Esophagus squamous epithelium (tissue), 5 donors: ENCODE measurements around the gene TM9SF2. TPM values are rescaled to one million over a fixed set of nuclear protein-coding genes. Genes with fewer than 3 reads are reported as not detected.
"Not testable (repeated sequence)": the region's sequence is repeated elsewhere in the genome, so short reads cannot be mapped to it uniquely, and the experiment has no call there.

Source experiments
- DNase-seq: peaks from one replicate; lab custom pipeline; 2025; lab: John Stamatoyannopoulos, UW
- H3K27ac ChIP-seq, 4 donors: fragments of 200-600 bp; sonication (generic); one replicate each; pipeline ENCODE4 v1.5.1; 2016 to 2019; ENCODE audit warnings: mild to moderate bottlenecking in 1 of 4
- H3K27me3 ChIP-seq, 4 donors: fragments of 200-600 bp; sonication (generic); 1 replicate in 3 of 4; 2 replicates in 1 of 4; pipeline versions ENCODE4 v1.5.1 to v1.6.0; 2017 to 2021; ENCODE audit warnings: antibody characterized with exemption in 1 of 4
- H3K36me3 ChIP-seq, 3 donors: fragments of 200-600 bp; sonication (generic); one replicate each; pipeline ENCODE4 v1.5.1; 2016 to 2019
- H3K4me1 ChIP-seq, 3 donors: fragments of 200-600 bp; sonication (generic); one replicate each; pipeline ENCODE4 v1.5.1; 2017 to 2019
- H3K4me3 ChIP-seq, 4 donors: fragments of 200-600 bp; sonication (generic); 1 replicate in 3 of 4; 2 replicates in 1 of 4; pipeline ENCODE4 v1.5.1; 2016 to 2019; ENCODE audit warnings: mild to moderate bottlenecking in 2 of 4, moderate library complexity in 1 of 4
- H3K9me3 ChIP-seq, 3 donors: fragments of 200-600 bp; sonication (generic); one replicate each; pipeline ENCODE4 v1.5.1; 2016 to 2019
- POLR2A ChIP-seq, 4 donors: fragments of 450-650 bp; IDR thresholded peaks; one replicate each; pipeline ENCODE4 v1.6.1; 2017; ENCODE audit warnings: antibody characterized with exemption in 4 of 4, mild to moderate bottlenecking in 4 of 4, moderate library complexity in 3 of 4
- WGBS, 2 donors: methylation state at CpG; one replicate each; pipeline ENCODE4 v1.1.5; 2018; 5-methylcytosine and 5-hydroxymethylcytosine counted together
- intact Hi-C: fragments of 100-400 bp; cut with DNase I; formaldehyde crosslinking; loops from one replicate; pipeline ENCODE4 v1.15.0; 2022
- total RNA-seq, 4 donors: library from RNA; depleted of rRNA; stranded (reverse); fragments of >200 nt; gene quantifications; one replicate each; pipeline ENCODE4 v1.1.0, GENCODE V29; 2016
- TF ChIP-seq, protein P1 (sequence below), 6 experiments: fragments of 450-650 bp in 4 of 6; fragments of 200-600 bp in 2 of 6; sonication (generic) in 2 of 6; IDR thresholded peaks; one replicate each; pipeline ENCODE4 v1.5.1; 2016 to 2019; ENCODE audit warnings: antibody characterized with exemption in 6 of 6, mild to moderate bottlenecking in 4 of 6, moderate library complexity in 4 of 6
- donor health status: DM: yes; HTN: yes; CAD: no.

The TM9SF2 gene
- total RNA-seq, 4 donors from 2014 or later = 60.5 to 118 (median 79.0) TPM

DNA sequence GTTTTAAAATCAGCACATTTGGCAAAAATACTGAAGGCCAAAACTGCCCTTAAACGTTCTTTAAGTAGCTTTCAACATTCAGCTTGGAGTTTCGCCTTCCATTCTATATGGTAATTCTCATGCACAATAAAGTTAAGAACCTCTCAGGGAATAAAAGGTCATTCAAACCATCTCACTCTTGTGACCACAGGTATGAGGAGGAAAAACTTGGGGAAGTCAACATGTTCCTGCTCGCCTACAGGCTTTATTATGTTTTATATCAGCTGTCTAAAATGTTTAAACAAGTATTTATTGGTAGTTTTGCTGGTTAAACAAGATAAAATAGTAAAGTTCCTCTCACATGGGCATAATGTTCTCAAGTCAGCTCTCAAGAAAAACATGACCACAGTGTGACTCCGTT lies 19.9 kb upstream of the TM9SF2 start:
- H3K27me3 ChIP-seq = no peaks in the 10 kb centered on the region
- peak overlapping the region in 2 of 4 donors; percentile 38 to 48 for H3K27ac ChIP-seq
- no peak for DNase-seq
- intact Hi-C loops = no loop called here
- WGBS, 2 donors = 41 to 60% methylated on average over 4 of the region's 4 CpGs
- no peak for TF ChIP-seq POLR2A (IDR thresholded peaks at IDR 0.05)
- no peaks in the 10 kb centered on the region for H3K36me3 ChIP-seq
- no peaks in the 10 kb centered on the region for H3K9me3 ChIP-seq
- peaks cover 0 to 26% (median 0%) of the 10 kb centered on the region in 3 donors for H3K4me1 ChIP-seq
- H3K4me3 ChIP-seq = no peak overlapping the region

- whole genome bisulfite sequencing, 2 donors = 58 to 61% methylated on average over 4 of the region's 4 CpGs
- TF ChIP-seq, protein P1, sequence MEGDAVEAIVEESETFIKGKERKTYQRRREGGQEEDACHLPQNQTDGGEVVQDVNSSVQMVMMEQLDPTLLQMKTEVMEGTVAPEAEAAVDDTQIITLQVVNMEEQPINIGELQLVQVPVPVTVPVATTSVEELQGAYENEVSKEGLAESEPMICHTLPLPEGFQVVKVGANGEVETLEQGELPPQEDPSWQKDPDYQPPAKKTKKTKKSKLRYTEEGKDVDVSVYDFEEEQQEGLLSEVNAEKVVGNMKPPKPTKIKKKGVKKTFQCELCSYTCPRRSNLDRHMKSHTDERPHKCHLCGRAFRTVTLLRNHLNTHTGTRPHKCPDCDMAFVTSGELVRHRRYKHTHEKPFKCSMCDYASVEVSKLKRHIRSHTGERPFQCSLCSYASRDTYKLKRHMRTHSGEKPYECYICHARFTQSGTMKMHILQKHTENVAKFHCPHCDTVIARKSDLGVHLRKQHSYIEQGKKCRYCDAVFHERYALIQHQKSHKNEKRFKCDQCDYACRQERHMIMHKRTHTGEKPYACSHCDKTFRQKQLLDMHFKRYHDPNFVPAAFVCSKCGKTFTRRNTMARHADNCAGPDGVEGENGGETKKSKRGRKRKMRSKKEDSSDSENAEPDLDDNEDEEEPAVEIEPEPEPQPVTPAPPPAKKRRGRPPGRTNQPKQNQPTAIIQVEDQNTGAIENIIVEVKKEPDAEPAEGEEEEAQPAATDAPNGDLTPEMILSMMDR (IDR thresholded peaks at IDR 0.05) = no peak
- TF ChIP-seq POLR2A (IDR thresholded peaks at IDR 0.05) = no peak
Measured at GRCh38 chr13:99484473-99484872, 16.8 kb upstream of the TM9SF2 start.

GRCh38 chr13:99486996-99487395 lies 14.3 kb upstream of the TM9SF2 start:
- WGBS, 2 donors = 91 to 100% methylated on average over 2 to 3 of the region's 3 CpGs
- H3K9me3 ChIP-seq = no peaks in the 10 kb centered on the region
- no peak for DNase-seq
- TF ChIP-seq, protein P1 (IDR thresholded peaks at IDR 0.05) = no peak
- TF ChIP-seq POLR2A (IDR thresholded peaks at IDR 0.05) = no peak
- H3K27me3 ChIP-seq = no peaks in the 10 kb centered on the region
- H3K36me3 ChIP-seq = no peaks in the 10 kb centered on the region
- intact Hi-C loops = no loop called here
- H3K4me1 ChIP-seq = peaks cover 0 to 3% (median 0%) of the 10 kb centered on the region in 3 donors
- no peak overlapping the region for H3K27ac ChIP-seq
- no peak overlapping the region for H3K4me3 ChIP-seq

More at GRCh38 chr13:99484473-99484872, 16.8 kb upstream of the TM9SF2 start:
- Histone ChIP-seq H3K4me3 (no peak overlapping the region), H3K27ac (no peak overlapping the region), H3K27me3 (no peaks in the 10 kb centered on the region), H3K4me1 (peaks cover 0 to 16% (median 0%) of the 10 kb centered on the region in 3 donors), H3K36me3 (no peaks in the 10 kb centered on the region), H3K9me3 (no peaks in the 10 kb centered on the region)
- intact Hi-C loops = no loop called here
- no peak for DNase-seq

GRCh38 chr13:99489028-99489427 lies 12.2 kb upstream of the TM9SF2 start:
- H3K9me3 ChIP-seq = no peaks in the 10 kb centered on the region
- no peaks in the 10 kb centered on the region for H3K36me3 ChIP-seq
- no peaks in the 10 kb centered on the region for H3K27me3 ChIP-seq
- TF ChIP-seq, protein P1 (IDR thresholded peaks at IDR 0.05) = no peak
- TF ChIP-seq POLR2A (IDR thresholded peaks at IDR 0.05) = no peak
- 78 to 83% methylated on average over 3 of the region's 3 CpGs for WGBS, 2 donors
- H3K4me3 ChIP-seq = no peak overlapping the region
- intact Hi-C loops = no loop called here
- no peak overlapping the region for H3K27ac ChIP-seq
- H3K4me1 ChIP-seq = no peaks in the 10 kb centered on the region
- no peak for DNase-seq

DNA sequence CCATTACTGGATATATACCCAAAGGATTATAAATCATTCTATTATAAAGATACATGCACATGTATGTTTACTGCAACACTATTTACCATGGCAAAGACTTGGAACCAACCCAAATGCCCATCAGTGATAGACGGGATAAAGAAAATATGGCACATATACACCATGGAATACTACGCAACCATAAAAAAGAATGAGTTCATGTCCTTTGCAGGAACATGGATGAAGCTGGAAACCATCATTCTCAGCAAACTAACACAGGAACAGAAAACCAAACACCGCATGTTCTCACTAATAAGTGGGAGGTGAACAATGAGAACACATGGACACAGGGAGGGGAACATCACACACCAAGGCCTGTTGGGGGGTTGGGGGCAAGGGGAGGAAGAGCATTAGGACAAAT lies 9.5 kb upstream of the TM9SF2 start:
- H3K36me3 ChIP-seq, H3K27ac ChIP-seq, H3K9me3 ChIP-seq, H3K27me3 ChIP-seq, DNase-seq, H3K4me3 ChIP-seq, intact Hi-C loops: not testable (repeated sequence)
- peaks cover 0 to 15% (median 8%) of the 10 kb centered on the region in 3 donors for H3K4me1 ChIP-seq
- WGBS, 2 donors = 86 to 93% methylated on average over 3 of the region's 3 CpGs

GRCh38 chr13:99495466-99496183 lies 5.6 kb upstream of the TM9SF2 start:
- DNase-seq = no peak
- Histone ChIP-seq H3K9me3 (no peaks in the 10 kb centered on the region), H3K36me3 (no peaks in the 10 kb centered on the region), H3K4me1 (peaks cover 5 to 50% (median 30%) of the 10 kb centered on the region in 3 donors), H3K27me3 (no peaks in the 10 kb centered on the region), H3K4me3 (peak overlapping the region; percentile 30 to 62 (median 41)), H3K27ac (peak overlapping the region; percentile 82 to 92 (median 91))
- intact Hi-C loops = no loop called here
- TF ChIP-seq POLR2A (IDR thresholded peaks at IDR 0.05) = no peak
- TF ChIP-seq, protein P1 (IDR thresholded peaks at IDR 0.05) = no peak
- 48 to 62% methylated on average over 5 to 8 of the region's 8 CpGs for WGBS, 2 donors
